Heart left ventricle (tissue), 13 donors: Measurements from ENCODE around the gene HSD17B14.

Source experiments
- CTCF ChIP-seq, 12 donors: fragments of 200-600 bp; sonication (generic) in 4 of 12; IDR thresholded peaks; one replicate each; pipeline versions ENCODE4 v1.5.0 to v1.8.0; 2018 to 2022; ENCODE audit warnings: antibody characterized with exemption in 12 of 12, mild to moderate bottlenecking in 5 of 12
- POLR2A ChIP-seq, 2 donors: fragments of 450-650 bp; IDR thresholded peaks; one replicate each; pipeline ENCODE4 v1.6.1; 2017; ENCODE audit warnings: antibody characterized with exemption in 2 of 2, mild to moderate bottlenecking in 2 of 2, moderate library complexity in 2 of 2
- donor health status: ischemic (EF 13 %, LVEDD 7.1; RV severe dilation, severe dysfunction).
- donor health status: DM: no; HTN: yes; CAD: no.
- donor health status: DM: no; HTN: no; CAD: no.
- donor health status: ischemic (EF 25% LVEDD 6.9; RV normal size, moderate dysfunction).
- donor health status: ischemic (EF 25% LVEDD 5.7; RV mildly dilated, moderate dysfunction).
- donor health status: ischemic (EF 35%, LVEDD 5.7; RV mildly dilated, moderate dysfunction).
- donor health status: nonischemic (EF 11% LVEDD 7.7; RV severe dilation, severe dysfunction).
- donor health status: DM: yes; HTN: yes; CAD: no.
- donor health status: PGD.
- donor health status: ischemic (EF 29% LVEDD 5.4; RV normal size, mild dysfunction).
- donor health status: nonischemic (EF 23%, LVEDD 6.1; RV moderate dilation, normal function).

- no peak for TF ChIP-seq CTCF (IDR thresholded peaks at IDR 0.05)
- no peak for TF ChIP-seq POLR2A (IDR thresholded peaks at IDR 0.05)
Observed at GRCh38 chr19:48877855-48878195, 41.5 kb upstream of the HSD17B14 start.
